ENCODE measurements around the gene DUSP16. TPM values are rescaled to one million over a fixed set of nuclear protein-coding genes. Genes with fewer than 3 reads are reported as not detected.

DUSP16 gene
- total RNA-seq, 4 donors from 2014 or later, result 20.5 to 46.0 (median 35.5) TPM

DNA sequence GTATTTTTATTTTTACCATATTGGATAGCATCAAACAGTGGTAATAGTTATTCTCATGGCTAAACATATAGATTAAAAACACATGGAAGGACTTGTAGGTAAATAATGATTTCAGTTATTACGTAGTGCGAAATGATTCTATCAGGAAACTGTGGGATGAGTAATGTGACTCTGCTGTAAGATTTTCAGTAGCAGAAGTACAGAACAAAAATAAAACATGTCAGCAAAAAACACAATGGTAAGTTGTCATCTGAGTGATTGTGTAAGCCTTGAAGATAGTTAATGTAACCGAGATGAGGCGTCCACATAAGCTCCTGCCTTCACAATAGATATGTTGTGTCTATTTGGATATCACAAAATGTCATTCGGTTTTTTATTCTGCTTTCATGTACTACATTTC, 106.0 kb downstream of the DUSP16 start:
- H3K4me3 ChIP-seq, result no peak overlapping the region
- intact Hi-C loops (cut with DNase I; ENCODE audit: low total_unique reads), result no loop called here

DNA sequence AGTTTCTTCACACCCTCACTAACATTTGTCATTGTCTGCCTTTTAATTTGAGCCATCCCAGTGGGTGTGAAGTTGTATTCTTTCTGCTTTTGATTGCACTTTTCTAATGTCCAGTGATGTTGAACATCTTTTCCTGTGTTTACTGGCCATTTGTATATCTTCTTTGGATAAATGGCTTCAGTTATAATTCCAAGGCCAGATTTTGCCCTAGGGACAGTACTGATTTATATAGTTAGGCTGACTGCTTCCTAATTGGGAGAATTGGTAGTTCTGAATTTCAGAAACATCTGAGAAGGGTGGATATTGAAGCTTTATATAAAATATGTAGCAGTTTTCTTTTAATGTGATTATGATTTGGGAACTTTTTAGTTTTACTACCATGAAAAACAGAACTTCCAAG, 108.3 kb downstream of the DUSP16 start:
- no peak for DNase-seq
- Histone ChIP-seq H3K4me1 (no peaks in the 10 kb centered on the region), H3K9me3 (no peaks in the 10 kb centered on the region), H3K36me3 (no peaks in the 10 kb centered on the region), H3K27me3 (no peaks in the 10 kb centered on the region), H3K27ac (no peak overlapping the region), H3K4me3 (no peak overlapping the region)
- intact Hi-C loops (cut with DNase I; ENCODE audit: low total_unique reads), result no loop called here
- no peak for TF ChIP-seq CTCF (IDR thresholded peaks at IDR 0.05)
- no peak for TF ChIP-seq POLR2A (IDR thresholded peaks at IDR 0.05)

More for the DNA sequence above, 106.0 kb downstream of the DUSP16 start:
- no peak overlapping the region for H3K27ac ChIP-seq
- H3K4me1 ChIP-seq, result no peaks in the 10 kb centered on the region
- TF ChIP-seq POLR2A (IDR thresholded peaks at IDR 0.05), result no peak
- H3K36me3 ChIP-seq, result no peaks in the 10 kb centered on the region
- DNase-seq, result no peak
- H3K9me3 ChIP-seq, result no peaks in the 10 kb centered on the region
- H3K27me3 ChIP-seq, result no peaks in the 10 kb centered on the region

- no peak for DNase-seq
- H3K27me3 ChIP-seq, result no peaks in the 10 kb centered on the region
- no peak for TF ChIP-seq POLR2A (IDR thresholded peaks at IDR 0.05)
- TF ChIP-seq CTCF (IDR thresholded peaks at IDR 0.05), result no peak
- no peak overlapping the region for H3K27ac ChIP-seq
- H3K4me1 ChIP-seq, result no peaks in the 10 kb centered on the region
- no peaks in the 10 kb centered on the region for H3K36me3 ChIP-seq
- no peak overlapping the region for H3K4me3 ChIP-seq
- intact Hi-C loops (cut with DNase I; ENCODE audit: low total_unique reads), result no loop called here
- H3K9me3 ChIP-seq, result no peaks in the 10 kb centered on the region
These were observed 109.0 kb downstream of the DUSP16 start for GRCh38 chr12:12453635-12454034.

- Histone ChIP-seq H3K36me3 (no peaks in the 10 kb centered on the region), H3K27me3 (no peaks in the 10 kb centered on the region), H3K9me3 (no peaks in the 10 kb centered on the region), H3K4me1 (no peaks in the 10 kb centered on the region), H3K4me3 (no peak overlapping the region), H3K27ac (no peak overlapping the region)
- intact Hi-C loops (cut with DNase I; ENCODE audit: low total_unique reads), result no loop called here
- DNase-seq, result no peak
- no peak for TF ChIP-seq POLR2A (IDR thresholded peaks at IDR 0.05)
- TF ChIP-seq CTCF (IDR thresholded peaks at IDR 0.05), result no peak
These were observed 110.2 kb downstream of the DUSP16 start for GRCh38 chr12:12452326-12452902.

DNA sequence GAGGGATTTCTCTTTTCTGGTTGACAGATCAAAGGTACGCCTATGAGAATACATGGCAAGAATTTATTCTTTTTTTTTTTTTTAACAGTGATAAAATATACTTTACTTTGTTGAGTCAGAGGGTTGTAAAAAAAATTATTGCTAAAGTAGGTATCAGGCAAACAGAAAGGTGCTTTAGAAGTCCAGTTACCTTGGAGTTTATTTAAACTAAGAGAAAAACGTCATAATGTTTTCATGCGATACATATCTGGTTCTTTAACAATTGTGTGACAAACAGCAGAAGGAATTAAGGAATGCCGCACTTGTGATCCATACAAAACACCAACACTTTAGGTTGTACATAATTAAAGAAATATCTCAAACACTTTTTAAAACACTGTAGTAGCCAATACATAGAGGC, 111.6 kb downstream of the DUSP16 start:
- Histone ChIP-seq H3K4me3 (no peak overlapping the region), H3K4me1 (no peaks in the 10 kb centered on the region), H3K36me3 (no peaks in the 10 kb centered on the region), H3K27me3 (no peaks in the 10 kb centered on the region), H3K27ac (no peak overlapping the region), H3K9me3 (no peaks in the 10 kb centered on the region)
- TF ChIP-seq CTCF (IDR thresholded peaks at IDR 0.05) (no peak), POLR2A (IDR thresholded peaks at IDR 0.05) (no peak)
- intact Hi-C loops (cut with DNase I; ENCODE audit: low total_unique reads), result no loop called here
- DNase-seq, result no peak

- DNase-seq, result no peak
- Histone ChIP-seq H3K4me3 (no peak overlapping the region), H3K36me3 (no peaks in the 10 kb centered on the region), H3K9me3 (no peaks in the 10 kb centered on the region), H3K4me1 (no peaks in the 10 kb centered on the region), H3K27me3 (no peaks in the 10 kb centered on the region), H3K27ac (no peak overlapping the region)
- intact Hi-C loops (cut with DNase I; ENCODE audit: low total_unique reads), result no loop called here
- TF ChIP-seq CTCF (IDR thresholded peaks at IDR 0.05), result no peak
- TF ChIP-seq POLR2A (IDR thresholded peaks at IDR 0.05), result no peak
These were observed 112.6 kb downstream of the DUSP16 start for GRCh38 chr12:12450043-12450471.
